AG04450 (cell line): Measurements from ENCODE around the gene ZFHX3. TPM values are rescaled to one million over a fixed set of nuclear protein-coding genes. Genes with fewer than 3 reads are reported as not detected.
A peak's percentile ranks its signal among the peaks of the same experiment; 100 is the strongest.

ENCODE experiments used
- CTCF ChIA-PET: fragments of 300-600, 350-600 bp; formaldehyde crosslinking; extraction: SDS; loops from one replicate; lab custom pipeline; 2022; ENCODE audit warnings: antibody characterized with exemption, inconsistent platforms; lab: Charles Lee
- POLR2A ChIA-PET: fragments of 350-600 bp; formaldehyde crosslinking; extraction: SDS; loops from one replicate; lab custom pipeline; 2021; ENCODE audit warnings: antibody characterized with exemption, inconsistent platforms; lab: Yijun Ruan, JAX
- DNase-seq: peaks from one replicate; pipeline ENCODE4 v3.0.0-alpha.2; 2011; ENCODE audit warnings: low read depth, low spot score
- H3K27ac ChIP-seq: one replicate; pipeline ENCODE4 v1.5.1; 2012; ENCODE audit warnings: low read depth, low read length, control low read depth
- H3K27me3 ChIP-seq: one replicate; pipeline ENCODE4 v1.6.0; 2012; ENCODE audit warnings: low read length; ENCODE audit not compliant: control insufficient read depth, insufficient read depth
- H3K4me3 ChIP-seq: 2 replicates; pipeline ENCODE4 v1.5.1; 2011; ENCODE audit warnings: mild to moderate bottlenecking, low read depth, low read length, control low read depth
- H3K9me3 ChIP-seq: 2 replicates; pipeline ENCODE4 v1.5.1; 2012; ENCODE audit warnings: low read length; ENCODE audit not compliant: control insufficient read depth, insufficient read depth
- CTCF ChIP-seq: IDR thresholded peaks from 2 replicates; pipeline ENCODE4 v1.5.1; 2011; ENCODE audit warnings: low read depth, low read length, control low read depth, inconsistent platforms
- polyA plus RNA-seq: library from polyadenylated mRNA; depleted of rRNA; stranded (reverse); fragments of >200 nt; gene quantifications from 2 replicates; pipeline ENCODE4 v1.2.3, GENCODE V29; 2011

ZFHX3 gene
- polyA plus RNA-seq, 1 experiment = 3.3 TPM

GRCh38 chr16:72877374-72878028 is 170.4 kb downstream of the ZFHX3 start:
- Histone ChIP-seq H3K4me3 (no peak overlapping the region), H3K27me3 (no peaks in the 10 kb centered on the region), H3K27ac (peak overlapping the region; percentile 80), H3K9me3 (no peaks in the 10 kb centered on the region; the same call in 1 of the 2 replicates)
- ChIA-PET CTCF (interaction anchor here (4.4 kb wide), 1 partner anchor 45 kb away, joined by 27 read pairs; no protein-coding TSS in a partner anchor), POLR2A (no interaction called here)
- DNase-seq = no peak
- TF ChIP-seq CTCF = no peak

DNA sequence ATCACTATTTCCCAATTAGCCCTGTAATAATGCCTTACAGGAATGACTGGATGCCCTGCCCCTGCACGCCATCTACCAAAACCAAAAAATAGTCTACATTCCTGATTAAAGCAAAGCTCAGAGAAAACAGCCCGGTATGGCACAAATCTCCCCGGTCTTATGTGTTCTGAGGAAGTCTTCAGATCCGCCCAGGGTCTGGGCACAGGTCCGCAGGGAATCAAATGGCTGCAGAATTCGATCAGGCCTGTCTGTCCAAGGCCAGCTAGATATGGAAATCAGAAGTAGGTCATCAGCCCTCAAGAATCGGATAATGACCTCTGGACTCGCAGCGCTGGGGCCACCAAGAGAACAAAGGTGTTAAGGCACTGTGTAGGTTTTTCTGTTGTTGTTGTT is 171.0 kb downstream of the ZFHX3 start:
- Histone ChIP-seq H3K27me3 (no peaks in the 10 kb centered on the region), H3K4me3 (no peak overlapping the region), H3K27ac (peak overlapping the region; percentile 80), H3K9me3 (no peaks in the 10 kb centered on the region; the same call in 1 of the 2 replicates)
- CTCF ChIA-PET = interaction anchor here (1.3 to 4.4 kb wide), 2 partner anchors 20 to 44 kb away, joined by 3 to 27 read pairs; no protein-coding TSS in a partner anchor
- TF ChIP-seq CTCF = no peak
- no peak for DNase-seq
- POLR2A ChIA-PET = no interaction called here

- ChIA-PET CTCF (interaction anchor here (0.9 to 4.4 kb wide), 3 partner anchors 19 to 63 kb away, joined by 3 to 27 read pairs (median 3); no protein-coding TSS in a partner anchor), POLR2A (no interaction called here)
- no peak for TF ChIP-seq CTCF
- peak; percentile 73 for DNase-seq
- peak overlapping the region; percentile 59 for H3K27ac ChIP-seq
- H3K4me3 ChIP-seq = no peak overlapping the region
- H3K9me3 ChIP-seq = no peaks in the 10 kb centered on the region; the same call in 1 of the 2 replicates
- H3K27me3 ChIP-seq = no peaks in the 10 kb centered on the region
Observed at GRCh38 chr16:72876221-72876620, 171.7 kb downstream of the ZFHX3 start.

DNA sequence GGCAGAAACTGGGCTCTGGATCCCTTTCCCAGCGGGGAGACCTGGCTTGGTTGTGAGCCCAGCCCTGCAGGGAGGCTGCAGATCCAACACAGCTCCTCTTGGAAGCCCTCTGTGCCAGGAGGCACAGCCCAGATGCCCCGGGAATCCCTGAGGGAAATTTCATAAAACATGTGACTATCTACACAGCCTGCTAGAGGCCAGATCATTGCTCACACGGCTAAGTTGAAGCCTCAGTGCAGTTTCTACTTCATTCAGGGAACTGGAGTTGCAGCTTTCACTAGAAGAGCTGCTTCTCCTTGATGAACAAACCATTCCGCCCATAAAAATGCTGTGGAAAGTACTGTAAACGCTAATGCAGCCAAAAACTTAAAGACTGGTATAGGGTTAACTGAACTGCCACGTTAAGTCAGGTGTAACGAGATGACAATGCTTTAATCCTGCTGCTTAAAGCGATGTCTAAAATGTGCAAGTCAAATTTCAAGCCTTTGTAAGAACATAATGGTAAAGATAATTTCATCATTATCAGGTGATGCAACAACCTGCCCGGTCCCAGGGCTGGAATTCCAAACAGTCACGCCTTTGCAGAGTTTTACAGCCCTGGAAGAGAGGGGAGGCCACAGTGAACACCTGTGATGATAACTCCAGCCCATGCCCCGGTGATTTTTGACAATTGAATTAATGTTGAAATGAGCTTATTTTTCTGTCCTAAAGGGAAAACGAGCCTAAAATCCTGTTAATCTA is 172.5 kb downstream of the ZFHX3 start:
- POLR2A ChIA-PET = no interaction called here
- peak overlapping the region; percentile 34 for H3K27ac ChIP-seq
- H3K9me3 ChIP-seq = no peaks in the 10 kb centered on the region; the same call in 1 of the 2 replicates
- DNase-seq = no peak
- no peak overlapping the region for H3K4me3 ChIP-seq
- no peak for TF ChIP-seq CTCF
- no peaks in the 10 kb centered on the region for H3K27me3 ChIP-seq
- CTCF ChIA-PET = interaction anchor here (0.6 to 4.4 kb wide), 4 partner anchors 18 to 426 kb away, joined by 3 to 27 read pairs (median 3); no protein-coding TSS in a partner anchor

DNA sequence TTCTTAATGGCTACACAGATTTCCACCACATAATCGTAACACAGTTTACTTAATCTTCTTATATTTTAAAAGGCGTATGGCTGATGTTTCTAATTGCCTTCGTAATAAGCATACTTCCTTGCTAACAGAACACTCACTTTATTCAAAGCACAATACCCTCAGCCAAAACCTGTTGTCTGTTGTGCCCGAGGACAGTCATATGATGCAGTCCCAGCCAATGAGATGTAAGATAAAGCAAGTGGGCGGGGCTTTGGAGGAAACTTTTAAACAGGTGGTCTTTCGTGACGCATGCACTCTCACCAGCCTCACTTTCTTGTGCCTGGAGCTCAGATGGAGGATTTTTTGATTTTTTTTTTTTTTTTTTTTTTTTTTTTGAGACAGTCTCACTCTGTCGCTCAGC is 174.1 kb downstream of the ZFHX3 start:
- no peaks in the 10 kb centered on the region; the same call in 1 of the 2 replicates for H3K9me3 ChIP-seq
- no peak overlapping the region for H3K4me3 ChIP-seq
- no peak overlapping the region for H3K27ac ChIP-seq
- TF ChIP-seq CTCF = no peak
- no peaks in the 10 kb centered on the region for H3K27me3 ChIP-seq
- ChIA-PET CTCF (interaction anchor here (0.6 to 4.4 kb wide), 2 partner anchors 14 to 41 kb away, joined by 4 to 27 read pairs; no protein-coding TSS in a partner anchor), POLR2A (no interaction called here)
- DNase-seq = no peak
